Measurements from ENCODE around the gene FUT1. TPM values are rescaled to one million over a fixed set of nuclear protein-coding genes. Genes with fewer than 3 reads are reported as not detected.

FUT1 gene
- total RNA-seq, 1 donor from 2014 or later, result 4.4 TPM

GRCh38 chr19:48734625-48735024 is 17.8 kb downstream of the FUT1 start:
- peaks cover 22% of the 10 kb centered on the region for H3K27me3 Mint-ChIP-seq (ENCODE audit: unreplicated experiment)
- H3K36me3 Mint-ChIP-seq (ENCODE audit: unreplicated experiment), result peaks cover 7% of the 10 kb centered on the region
- DNase-seq, result no peak
- peaks cover 20% of the 10 kb centered on the region for H3K9me3 Mint-ChIP-seq (ENCODE audit: unreplicated experiment)
- TF ChIP-seq CTCF (IDR thresholded peaks at IDR 0.05; ENCODE audit: partially characterized antibody, unreplicated experiment), result no peak
- H3K4me1 Mint-ChIP-seq (ENCODE audit: low read depth, unreplicated experiment), result peaks cover 18% of the 10 kb centered on the region
- H3K4me3 Mint-ChIP-seq (ENCODE audit: unreplicated experiment), result peak overlapping the region; percentile 75
- peak overlapping the region; percentile 86 for H3K27ac Mint-ChIP-seq (ENCODE audit: unreplicated experiment)

GRCh38 chr19:48731452-48731851 is 21.0 kb downstream of the FUT1 start:
- H3K36me3 Mint-ChIP-seq (ENCODE audit: unreplicated experiment), result peaks cover 9% of the 10 kb centered on the region

GRCh38 chr19:48728911-48729664 is 23.4 kb downstream of the FUT1 start:
- no peak for DNase-seq
- no peak overlapping the region for H3K4me3 Mint-ChIP-seq (ENCODE audit: unreplicated experiment)
- H3K9me3 Mint-ChIP-seq (ENCODE audit: unreplicated experiment), result peaks cover 9% of the 10 kb centered on the region
- peaks cover 3% of the 10 kb centered on the region for H3K4me1 Mint-ChIP-seq (ENCODE audit: low read depth, unreplicated experiment)
- no peak overlapping the region for H3K27ac Mint-ChIP-seq (ENCODE audit: unreplicated experiment)
- peaks cover 12% of the 10 kb centered on the region for H3K36me3 Mint-ChIP-seq (ENCODE audit: unreplicated experiment)
- no peak for TF ChIP-seq CTCF (IDR thresholded peaks at IDR 0.05; ENCODE audit: partially characterized antibody, unreplicated experiment)
- H3K27me3 Mint-ChIP-seq (ENCODE audit: unreplicated experiment), result peaks cover 6% of the 10 kb centered on the region

More at GRCh38 chr19:48731452-48731851, 21.0 kb downstream of the FUT1 start:
- no peak for DNase-seq
- no peak for TF ChIP-seq CTCF (IDR thresholded peaks at IDR 0.05; ENCODE audit: partially characterized antibody, unreplicated experiment)
- Mint-ChIP-seq H3K4me3 (ENCODE audit: unreplicated experiment) (peak overlapping the region; percentile 14), H3K27ac (ENCODE audit: unreplicated experiment) (no peak overlapping the region), H3K4me1 (ENCODE audit: low read depth, unreplicated experiment) (peaks cover 4% of the 10 kb centered on the region), H3K27me3 (ENCODE audit: unreplicated experiment) (peaks cover 9% of the 10 kb centered on the region), H3K9me3 (ENCODE audit: unreplicated experiment) (peaks cover 8% of the 10 kb centered on the region)

GRCh38 chr19:48726556-48726955 is 25.9 kb downstream of the FUT1 start:
- peaks cover 3% of the 10 kb centered on the region for H3K4me1 Mint-ChIP-seq (ENCODE audit: low read depth, unreplicated experiment)
- TF ChIP-seq CTCF (IDR thresholded peaks at IDR 0.05; ENCODE audit: partially characterized antibody, unreplicated experiment), result no peak
- no peak overlapping the region for H3K4me3 Mint-ChIP-seq (ENCODE audit: unreplicated experiment)
- H3K9me3 Mint-ChIP-seq (ENCODE audit: unreplicated experiment), result peaks cover 13% of the 10 kb centered on the region
- peaks cover 7% of the 10 kb centered on the region for H3K27me3 Mint-ChIP-seq (ENCODE audit: unreplicated experiment)
- peaks cover 9% of the 10 kb centered on the region for H3K36me3 Mint-ChIP-seq (ENCODE audit: unreplicated experiment)
- no peak overlapping the region for H3K27ac Mint-ChIP-seq (ENCODE audit: unreplicated experiment)
- DNase-seq, result no peak
